NCI-H146 (cell line): ENCODE results near the gene ANKRD33B.
A peak's percentile ranks its signal among the peaks of the same experiment; 100 is the strongest.
"Not testable (repeated sequence)": the region's sequence is repeated elsewhere in the genome, so short reads cannot be mapped to it uniquely, and the experiment has no call there.

ENCODE experiments used
- DNase-seq: peaks from one replicate; lab custom pipeline; 2025; lab: John Stamatoyannopoulos, UW

The ANKRD33B gene

GRCh38 chr5:10563945-10564837, at the start of gene ANKRD33B:
ANKRD33B (plus strand) TSS chr5:10564070; CDS start chr5:10564468, 398 bp downstream.
- DNase-seq, result peak; percentile 48

DNA sequence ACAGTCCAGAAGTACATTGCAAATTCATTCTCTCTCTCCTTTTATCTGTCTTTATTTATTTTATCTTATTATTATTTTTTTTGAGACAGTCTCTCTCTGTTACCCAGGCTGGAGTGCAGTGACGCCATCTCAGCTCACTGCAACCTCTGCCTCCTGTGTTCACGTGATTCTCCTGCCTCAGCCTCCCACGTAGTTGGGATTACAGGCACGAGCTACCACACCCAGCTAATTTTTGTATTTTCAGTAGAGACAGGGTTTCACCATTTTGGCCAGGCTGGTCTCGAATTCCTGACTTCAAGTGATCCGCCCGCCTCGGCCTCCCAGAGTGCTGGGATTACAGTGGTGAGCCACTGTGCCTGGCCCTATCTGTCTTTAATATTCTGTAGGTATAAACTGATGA, 49.3 kb upstream of the ANKRD33B start:
- not testable (repeated sequence) for DNase-seq

DNA sequence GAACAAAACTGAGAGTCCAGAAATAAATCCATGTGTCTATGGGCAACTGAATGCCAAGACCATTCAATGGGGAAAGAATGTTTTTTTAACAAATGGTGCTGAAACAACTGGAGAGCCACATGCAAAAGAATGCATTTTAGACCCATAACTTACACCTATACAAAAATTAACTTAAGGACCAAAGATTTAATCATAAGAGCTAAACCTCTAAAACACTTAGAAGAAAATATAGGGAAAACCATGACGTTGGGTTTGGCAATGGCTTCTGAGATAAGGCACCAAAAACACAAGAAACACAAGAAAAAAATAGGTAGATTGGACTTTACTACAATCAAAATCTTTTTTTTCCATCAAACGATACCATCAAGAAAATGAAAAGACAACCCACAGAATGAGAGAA, 48.4 kb upstream of the ANKRD33B start:
- no peak for DNase-seq

DNA sequence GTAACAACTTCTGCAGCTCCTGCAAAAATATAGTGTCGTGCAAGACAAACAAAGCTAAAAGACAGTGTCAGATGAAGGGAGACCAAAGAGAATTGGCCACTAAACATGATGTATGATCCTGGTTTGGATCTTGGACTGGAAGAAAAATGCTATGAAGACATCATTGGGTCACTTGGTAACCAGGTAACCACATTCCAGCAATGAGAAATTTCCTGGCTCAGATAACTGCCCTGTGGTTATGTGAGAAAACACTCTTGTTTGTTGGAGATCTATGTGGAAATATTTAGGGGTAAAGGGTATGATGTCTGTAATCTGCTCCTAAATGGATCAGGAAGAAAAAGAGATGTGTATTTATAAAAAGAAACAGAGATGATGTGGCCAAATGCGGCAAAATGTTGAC, 45.5 kb upstream of the ANKRD33B start:
- no peak for DNase-seq

- DNase-seq, result no peak
Measured at GRCh38 chr5:10519729-10520128, 44.1 kb upstream of the ANKRD33B start.

- no peak for DNase-seq
Measured at GRCh38 chr5:10520706-10521105, 43.2 kb upstream of the ANKRD33B start.

GRCh38 chr5:10521466-10522223, 42.2 kb upstream of the ANKRD33B start:
- no peak for DNase-seq

- DNase-seq, result no peak
Measured at GRCh38 chr5:10522224-10522611, 41.7 kb upstream of the ANKRD33B start.

DNA sequence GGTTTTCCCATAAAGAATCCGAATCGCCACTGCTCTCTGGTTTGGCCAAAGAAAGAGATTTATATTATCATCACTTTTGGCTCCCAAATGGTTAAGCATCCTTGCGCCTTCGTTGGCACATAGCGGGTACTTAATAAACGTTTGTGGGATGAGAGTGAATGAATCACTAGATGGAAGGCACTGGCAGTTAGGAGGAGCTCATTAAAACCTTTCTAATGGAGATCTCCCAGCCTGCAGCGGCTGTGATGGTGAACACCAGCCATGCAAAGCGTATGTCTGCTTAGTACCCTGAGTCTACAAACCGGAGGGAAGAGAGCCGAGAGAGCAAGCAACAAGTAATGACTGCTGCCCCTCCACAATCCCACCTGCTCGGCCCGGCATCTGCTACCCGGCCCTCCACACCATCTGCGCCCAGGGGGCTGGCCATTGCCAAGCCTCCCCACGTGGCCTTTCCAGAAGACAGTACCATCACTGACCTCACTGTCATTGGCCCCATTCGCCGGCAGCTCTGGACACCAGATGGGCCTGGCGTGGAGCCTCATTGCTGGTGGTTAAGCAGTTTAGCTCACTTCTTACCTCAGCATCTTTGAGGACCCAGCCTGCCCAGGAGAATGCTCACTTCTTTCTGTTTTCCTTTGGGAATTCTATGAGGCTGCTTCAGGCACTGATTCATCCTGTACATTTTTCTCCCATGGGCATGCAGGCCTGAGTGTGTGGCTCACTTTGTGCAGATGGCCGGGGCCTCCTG, 39.3 kb upstream of the ANKRD33B start:
- DNase-seq, result no peak

DNA sequence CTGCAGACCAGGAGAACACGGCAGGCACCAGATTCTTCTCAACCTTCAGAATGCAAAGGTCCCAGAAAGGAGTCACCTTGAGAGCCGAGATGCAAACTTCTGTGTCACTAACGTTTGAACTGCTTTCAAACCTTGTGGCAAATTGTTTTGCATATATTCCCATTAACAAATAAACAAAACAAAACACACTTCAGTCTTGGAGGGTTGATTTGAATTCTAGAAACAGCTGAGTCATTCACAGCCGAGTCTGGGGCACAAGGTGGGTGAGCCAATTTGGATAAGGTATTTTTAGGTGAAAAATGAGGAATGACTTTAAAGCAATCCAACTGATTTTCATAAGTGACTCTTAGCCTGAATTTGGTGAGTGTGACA, 38.8 kb upstream of the ANKRD33B start:
- no peak for DNase-seq

- no peak for DNase-seq
Measured at GRCh38 chr5:10527281-10527950, 36.5 kb upstream of the ANKRD33B start.

DNA sequence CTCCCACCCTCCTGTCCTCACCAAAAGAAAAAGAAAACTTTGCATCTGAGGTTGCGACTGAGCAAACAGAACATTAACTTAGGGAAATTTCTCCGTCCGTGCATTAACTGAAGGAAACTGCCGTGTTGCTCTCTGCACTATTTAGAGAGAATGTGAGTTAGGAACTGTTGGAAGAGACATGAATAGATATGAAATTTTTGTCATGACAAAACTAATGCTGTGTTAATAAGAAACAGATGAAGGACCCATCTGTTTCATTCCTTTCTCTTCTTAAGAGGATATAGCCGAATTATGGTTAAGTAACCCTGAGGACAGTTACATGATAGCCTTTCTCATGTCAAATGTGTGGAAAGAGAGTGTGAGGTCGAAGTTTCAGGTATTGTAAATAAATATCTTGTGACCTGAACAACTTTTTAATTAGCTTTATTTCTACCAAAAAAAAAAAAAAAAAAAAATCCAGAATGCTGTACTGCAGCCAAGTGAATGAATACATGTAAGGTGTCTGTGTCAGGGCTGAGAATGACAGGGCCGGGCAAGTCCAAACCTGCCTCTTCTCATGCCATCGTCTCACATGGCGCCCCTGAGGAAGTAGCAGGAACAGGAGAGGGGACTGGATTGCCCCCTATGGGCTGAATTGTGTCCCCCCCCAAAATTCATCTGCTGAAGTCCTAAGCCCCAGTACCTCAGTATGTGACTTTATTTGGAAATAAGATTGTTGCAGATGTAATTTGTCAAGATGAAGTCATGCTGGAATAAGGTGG, 35.6 kb upstream of the ANKRD33B start:
- peak; percentile 11 for DNase-seq

DNA sequence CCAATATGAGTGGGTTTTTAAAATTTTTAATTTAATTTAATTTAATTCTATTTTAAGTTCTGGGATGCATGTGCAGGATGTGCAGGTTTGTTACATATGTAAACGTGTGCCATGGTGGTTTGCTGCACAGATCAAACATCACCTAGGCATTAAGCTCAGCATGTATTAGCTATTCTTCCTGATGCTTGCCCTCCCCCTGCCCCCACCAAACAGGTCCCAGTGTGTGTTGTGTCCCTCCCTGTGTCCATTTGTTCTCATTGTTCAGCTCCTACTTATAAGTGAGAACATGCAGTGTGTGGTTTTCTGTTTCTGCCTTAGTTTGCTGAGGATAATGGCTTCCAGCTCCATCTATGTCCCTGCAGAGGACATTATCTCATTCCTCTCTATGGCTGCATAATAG, 35.0 kb upstream of the ANKRD33B start:
- no peak for DNase-seq

- DNase-seq, result no peak
Measured at GRCh38 chr5:10530601-10531320, 33.1 kb upstream of the ANKRD33B start.

- no peak for DNase-seq
Measured at GRCh38 chr5:10532421-10532820, 31.4 kb upstream of the ANKRD33B start.

GRCh38 chr5:10533226-10533625, 30.6 kb upstream of the ANKRD33B start:
- no peak for DNase-seq

GRCh38 chr5:10534561-10535530, 29.0 kb upstream of the ANKRD33B start:
- peak; percentile 4 for DNase-seq

GRCh38 chr5:10536511-10536910, 27.4 kb upstream of the ANKRD33B start:
- DNase-seq, result no peak

DNA sequence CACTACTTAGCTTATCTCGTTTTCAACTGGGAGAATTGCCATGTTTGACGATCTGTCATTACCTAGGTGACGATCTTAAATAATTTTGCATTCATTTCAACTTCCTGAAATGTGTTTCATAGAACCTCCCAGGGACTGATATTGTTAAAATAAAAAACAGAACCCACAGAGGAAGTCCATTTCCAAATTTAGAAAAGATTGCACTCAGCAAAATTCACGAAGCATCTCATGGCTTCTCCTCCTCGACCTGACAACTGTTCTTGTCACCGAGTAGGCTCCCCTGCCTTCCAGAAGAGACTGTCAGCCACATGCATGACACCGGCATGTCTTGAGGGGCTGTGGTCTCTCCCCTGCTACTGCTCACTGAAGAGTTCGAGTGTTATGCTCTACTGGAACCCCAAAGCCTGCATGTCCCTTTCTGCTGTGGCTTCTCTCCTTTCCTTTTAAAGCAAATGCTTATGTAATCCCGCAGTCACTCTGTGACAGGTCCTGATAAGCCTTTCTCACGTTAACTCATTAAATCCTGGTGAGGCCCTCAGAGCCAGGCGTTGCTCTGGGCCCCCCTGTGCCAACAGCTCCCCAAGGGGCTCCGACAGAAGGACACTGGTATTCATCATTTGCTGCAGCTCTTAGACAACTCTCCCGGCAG, 26.8 kb upstream of the ANKRD33B start:
- DNase-seq, result no peak
